GM21528 (cell line): ENCODE measurements around the gene SLC7A10.

Experiments
- ATAC-seq: cut with Tn5 transposase; IDR thresholded peaks from one replicate; pipeline ENCODE4 v1.9.1; 2021; ENCODE audit warnings: mild to moderate bottlenecking, moderate library complexity; ENCODE audit not compliant: unreplicated experiment, low FRiP score

The SLC7A10 gene

DNA sequence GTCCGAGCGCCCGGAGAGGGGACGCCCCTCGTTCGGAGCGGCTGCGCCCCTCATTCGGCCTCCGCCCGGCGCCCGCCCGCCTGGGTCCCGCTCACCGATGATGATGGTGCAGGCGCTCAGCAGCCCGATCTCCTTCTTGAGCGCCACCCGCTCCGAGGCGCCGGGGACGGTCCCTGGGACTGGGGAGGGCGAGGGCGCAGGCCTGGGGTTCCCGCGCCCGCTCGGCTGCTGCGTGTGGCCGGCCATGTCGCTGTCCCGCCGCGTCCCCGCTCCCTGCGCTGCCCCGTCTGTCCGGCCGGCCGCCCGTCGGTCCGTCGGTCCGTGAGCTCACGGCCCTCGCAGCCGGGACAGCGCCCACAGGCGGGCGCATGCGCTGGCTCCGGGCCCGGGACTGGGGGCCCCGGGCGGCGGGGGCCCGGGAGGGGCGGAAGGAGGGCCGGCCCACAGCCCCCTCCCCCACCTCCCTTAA is at the start of gene SLC7A10:
Gene SLC7A10 (minus strand): TSS at position 393 of the 469 bp plus-strand sequence. CDS start 147 bp downstream, at position 246.
- no peak for ATAC-seq

DNA sequence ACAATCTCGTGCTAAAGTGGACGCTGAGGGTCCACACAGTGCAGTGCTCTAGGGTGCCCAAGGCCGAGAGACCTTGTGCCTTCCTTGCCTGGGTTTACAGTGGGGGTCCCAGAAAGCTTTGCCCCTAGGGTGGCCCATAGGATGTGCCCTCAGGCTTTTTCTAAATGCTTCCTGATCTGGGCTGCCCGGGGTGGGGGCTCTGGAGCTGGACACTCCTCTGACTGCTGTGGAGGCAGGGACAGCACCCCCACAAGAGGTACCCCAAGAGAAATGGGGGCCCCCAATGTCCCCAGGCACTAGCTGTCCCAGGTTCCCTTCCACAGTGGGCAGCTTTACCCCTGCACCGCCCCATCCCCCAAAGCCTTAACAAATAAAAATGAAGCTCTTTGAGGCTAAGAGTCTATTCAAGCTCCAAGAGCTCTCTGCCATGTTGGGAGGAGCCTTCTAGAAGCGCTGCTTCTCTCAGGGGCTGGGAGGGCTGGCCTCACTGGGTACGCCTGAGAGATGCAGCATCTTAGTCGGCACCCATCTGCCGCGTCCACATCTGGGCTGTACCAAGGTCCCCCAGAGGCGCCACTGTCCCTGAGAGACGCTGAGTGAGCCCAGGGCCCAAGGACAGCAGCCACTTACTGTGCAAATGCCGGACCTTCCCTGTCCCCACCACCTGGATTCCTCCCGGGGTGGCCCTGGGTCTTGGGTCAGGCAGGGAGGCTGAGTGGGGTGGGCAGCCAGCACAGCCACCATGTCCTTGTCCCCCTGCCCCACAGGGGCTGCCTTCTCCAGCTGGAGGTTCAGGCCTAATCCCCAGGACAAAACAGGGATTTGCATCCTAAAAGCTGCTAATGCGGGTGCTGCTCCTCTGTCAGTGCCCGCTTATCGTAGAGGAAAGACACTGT is 49.3 kb upstream of the SLC7A10 start:
- ATAC-seq: no peak

DNA sequence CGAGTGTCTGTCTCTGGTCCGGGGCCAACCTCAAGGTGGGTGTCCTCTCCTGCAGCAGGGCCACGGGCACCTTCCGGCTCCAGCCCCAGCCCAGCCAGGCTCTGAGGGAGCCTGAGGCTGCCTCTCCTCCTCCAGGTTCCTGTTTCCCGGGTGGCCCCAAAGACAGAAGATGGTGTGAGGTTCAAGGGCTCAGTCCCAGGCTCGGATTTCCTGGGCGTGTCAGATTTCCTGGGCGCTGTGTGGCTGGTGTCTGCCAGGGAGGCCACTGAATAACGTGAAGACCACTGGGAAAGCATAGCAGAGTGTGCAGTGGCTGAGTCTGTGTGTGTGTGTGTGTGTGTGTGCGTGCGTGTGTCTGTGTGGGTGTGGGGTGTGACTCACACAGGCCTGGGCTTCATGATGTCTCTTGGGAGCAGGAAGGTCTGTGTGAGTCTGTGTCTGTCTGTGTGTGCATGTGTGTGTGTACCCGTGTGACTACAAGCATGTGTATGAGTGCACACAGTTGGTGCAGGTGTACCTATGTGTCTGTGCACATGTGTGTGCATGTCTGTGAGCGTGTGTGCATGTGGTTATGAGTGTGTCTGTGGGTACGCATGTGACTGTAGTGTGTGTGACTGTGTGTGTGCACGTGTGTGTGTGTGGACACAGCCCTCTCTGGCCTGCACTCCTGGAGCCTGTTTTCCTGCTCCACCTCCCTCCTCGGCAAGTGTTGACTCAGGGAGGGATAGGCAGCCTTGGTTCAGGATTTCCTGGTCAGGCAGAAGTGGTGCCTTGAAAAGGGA is 48.4 kb upstream of the SLC7A10 start:
- ATAC-seq: no peak

DNA sequence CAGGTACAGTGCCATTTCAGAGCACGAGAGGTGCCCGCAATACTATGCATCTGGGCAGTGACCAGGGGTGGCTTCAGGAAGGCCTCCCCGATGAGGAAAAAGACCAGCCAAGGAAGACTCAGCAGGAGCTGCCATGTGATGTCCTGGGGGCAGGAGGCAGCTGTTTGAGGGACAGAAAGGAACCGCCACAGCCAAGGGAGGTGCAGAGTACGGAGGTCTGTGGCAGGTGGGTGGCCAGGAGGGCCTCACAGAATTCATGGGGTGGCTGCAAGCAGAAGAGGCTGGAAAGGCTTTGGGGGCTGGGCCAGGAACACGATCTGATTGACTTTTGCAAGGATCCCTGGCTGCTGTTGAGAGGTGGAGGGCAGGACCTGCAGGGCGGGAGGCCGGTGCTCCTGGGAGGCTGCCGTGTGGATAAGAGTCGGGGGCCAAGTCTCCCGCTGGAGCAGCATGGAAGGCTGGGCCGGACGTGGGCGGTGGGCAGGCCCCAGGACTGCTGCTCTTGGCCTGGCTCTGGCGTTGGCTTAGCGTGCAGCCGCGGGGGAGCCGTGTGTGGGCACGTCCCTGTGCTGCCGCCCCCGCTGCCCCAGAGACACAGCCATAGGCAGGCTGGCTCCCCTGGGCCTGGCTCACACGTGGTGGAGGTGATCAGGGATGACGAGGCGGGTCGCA is 47.6 kb upstream of the SLC7A10 start:
- ATAC-seq: no peak

DNA sequence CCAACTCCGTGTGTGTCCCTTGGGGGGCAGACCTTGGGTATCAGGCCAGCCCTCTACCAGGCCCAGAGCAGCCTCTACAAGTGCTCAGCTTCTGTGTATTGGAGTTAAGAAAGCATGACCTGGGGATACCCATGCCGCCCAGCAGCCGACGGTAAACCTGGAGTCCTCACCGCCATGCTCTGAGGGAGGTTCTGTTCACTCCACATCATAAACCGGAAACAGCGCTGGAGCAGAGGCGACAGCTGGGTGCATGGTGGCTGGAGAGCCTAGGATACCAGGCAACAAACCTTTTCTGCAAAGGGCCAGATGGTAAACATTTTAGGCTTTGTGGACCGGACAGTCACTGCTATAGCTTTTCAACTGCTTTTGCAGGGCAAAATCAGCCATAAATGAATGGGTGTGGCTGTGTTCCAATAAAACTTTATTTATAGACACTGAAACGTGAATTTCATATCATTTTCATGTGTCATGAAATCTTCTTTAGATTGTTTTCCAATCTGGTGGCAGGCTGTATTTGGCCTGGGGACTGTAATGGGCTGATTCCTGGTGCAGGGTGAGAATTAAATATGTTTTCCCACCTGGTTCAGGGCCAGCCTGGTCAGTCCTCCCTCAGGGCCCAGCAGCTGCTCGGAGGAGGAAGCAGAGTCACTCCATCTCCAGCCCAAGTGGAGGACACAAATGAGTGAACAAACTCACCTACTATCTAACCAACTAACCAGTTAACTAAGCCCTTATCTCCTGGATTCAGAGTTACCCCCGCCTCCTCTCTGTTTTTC is 45.8 kb upstream of the SLC7A10 start:
- no peak for ATAC-seq

DNA sequence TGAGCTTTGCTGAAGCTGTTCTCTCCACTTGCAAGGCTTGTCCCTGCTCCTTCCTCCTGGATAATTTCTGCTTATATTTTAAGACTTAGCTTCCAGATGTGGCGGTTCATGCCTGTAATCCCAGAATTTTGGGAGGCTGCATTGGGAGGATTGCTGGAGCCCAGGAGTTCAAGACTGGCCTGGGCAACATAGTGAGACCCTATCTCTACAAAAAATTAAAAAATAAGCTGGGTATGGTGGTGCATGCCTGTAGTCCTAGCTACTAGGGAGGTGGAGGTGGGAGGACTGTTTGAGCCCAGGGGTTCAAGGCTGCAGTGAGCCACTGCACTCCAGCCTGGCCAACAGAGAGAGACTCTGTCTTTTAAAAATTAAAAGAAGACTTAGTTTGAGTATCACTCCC is 45.1 kb upstream of the SLC7A10 start:
- no peak for ATAC-seq

DNA sequence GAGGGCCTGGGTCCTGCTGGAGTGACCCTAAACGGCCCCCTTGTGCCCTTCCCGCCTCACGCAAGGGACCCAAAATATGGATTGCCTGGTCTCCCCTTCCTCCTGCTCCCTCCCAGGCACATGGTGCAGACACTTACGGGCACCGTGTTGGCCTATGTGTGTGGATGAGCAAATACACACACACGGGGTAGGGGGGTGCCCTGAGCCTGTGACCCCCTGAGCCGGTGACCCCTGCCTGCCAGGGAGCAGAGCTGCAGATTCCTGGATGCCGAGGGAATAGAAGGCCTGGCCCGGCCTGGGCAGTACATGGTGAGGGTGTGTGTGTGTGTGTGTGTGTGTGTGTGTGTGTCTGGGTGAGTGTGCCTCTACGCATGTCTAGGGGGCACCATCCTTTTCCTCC is 43.4 kb upstream of the SLC7A10 start:
- no peak for ATAC-seq

DNA sequence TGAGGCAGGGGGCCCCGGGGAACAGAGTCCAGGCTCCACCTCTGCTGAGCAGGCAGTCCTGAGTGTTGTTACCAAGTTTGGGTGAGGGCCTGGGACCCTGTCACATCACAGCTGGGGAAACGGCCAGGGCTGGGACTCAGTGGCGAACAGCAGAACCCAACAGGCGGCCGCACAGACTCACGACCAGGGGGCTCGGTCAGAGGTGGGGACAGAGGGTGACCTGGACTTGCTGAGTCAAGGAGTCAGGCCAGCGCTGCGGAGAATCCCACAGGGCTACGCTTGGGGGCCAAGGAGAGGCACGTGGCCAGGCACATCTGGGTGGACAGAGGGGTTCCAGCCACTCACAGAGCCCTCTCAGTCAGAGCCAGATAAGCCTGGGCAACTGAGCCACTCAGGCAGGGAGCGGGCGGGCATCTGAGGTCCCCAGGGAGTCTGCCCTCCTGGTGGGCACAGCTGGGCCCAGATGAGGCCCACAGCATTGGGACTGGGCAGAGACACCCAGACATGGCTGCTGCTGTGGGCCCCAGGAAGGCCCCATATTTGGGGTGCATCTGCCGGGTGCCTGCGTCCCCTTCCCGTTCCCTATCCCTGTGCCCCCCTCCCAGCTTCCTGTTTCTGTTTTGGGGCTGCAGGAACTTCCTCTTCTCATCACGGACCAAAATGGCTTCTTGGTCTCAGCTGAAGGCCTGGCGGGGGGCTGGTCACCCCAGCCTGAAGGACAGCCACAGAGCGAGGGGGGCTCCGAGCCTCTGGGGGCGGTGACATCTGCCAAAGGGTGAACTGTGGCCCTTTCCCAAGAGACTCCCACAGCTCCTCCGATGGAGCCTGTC is 42.7 kb upstream of the SLC7A10 start:
- ATAC-seq: no peak

DNA sequence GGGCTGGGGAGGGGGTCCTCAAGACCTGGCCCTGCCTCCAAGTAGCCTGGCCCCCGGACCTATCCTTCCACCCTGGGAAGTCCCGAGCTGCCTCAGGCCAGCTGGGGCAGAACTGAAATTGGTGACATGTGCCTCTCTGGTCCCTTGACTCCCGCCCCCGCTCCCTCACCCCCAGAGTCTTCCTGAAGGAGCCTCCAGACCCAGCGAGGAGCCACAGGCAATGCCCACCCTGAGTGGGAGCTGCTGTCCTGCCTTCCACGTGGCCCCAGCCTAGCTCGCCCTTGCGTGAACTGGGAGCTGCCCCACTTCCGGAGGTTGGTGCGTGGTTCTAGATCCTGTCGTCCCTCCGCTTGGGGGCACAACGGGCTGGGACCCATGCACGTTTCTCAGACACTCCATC is 42.1 kb upstream of the SLC7A10 start:
- ATAC-seq: no peak

DNA sequence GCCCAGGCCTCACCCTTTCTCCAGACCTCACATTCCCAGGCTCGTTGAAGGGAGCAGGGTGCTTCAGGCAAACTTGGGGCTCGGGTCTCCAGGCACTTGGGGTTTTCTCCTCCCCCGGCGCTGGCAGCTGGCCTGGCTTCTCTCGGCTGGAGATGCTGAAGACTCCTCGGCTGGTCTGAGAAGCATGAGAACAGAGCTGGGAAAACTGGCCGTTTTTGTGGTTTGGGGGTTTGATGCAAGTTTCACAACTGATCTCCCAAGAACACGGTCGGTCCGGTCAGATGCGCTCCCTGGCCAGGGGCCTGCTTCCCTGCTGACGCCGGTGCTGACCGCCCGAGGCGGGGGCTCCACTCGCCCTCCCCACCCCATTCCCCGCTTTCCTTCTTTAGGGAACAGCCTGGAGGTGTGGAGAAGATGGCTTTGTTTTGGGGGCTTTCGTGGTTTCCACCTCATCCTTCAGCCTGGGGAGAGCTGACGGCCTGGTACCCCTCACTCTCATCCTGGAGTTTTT is 41.4 kb upstream of the SLC7A10 start:
- ATAC-seq: no peak

DNA sequence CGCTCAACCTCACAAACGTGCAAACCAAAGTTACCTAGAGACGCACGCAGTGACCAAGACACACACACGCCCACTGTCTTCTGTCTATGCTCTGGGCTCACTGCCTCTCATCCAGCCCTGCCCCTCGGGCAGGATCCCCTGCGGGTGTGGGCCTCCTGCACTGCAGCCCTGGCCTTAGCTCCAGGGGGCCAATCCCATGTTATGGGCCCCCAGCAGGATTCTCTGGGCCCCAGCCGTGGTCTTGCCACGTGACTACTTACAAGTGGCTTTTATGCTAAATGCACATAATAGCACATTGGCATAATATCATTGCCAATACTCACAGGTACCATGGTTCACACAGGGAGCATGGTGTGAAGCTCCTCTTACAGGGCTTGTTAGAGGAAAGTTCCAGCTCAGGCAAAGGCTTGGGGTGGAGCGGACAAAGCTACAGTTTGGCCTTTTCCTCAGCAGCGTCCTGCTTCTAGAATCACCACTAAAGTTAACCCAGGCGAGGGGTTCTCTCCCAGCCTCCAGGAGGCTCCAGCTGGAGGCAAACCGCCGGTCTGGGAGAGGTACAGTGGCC is 39.3 kb upstream of the SLC7A10 start:
- ATAC-seq: no peak

DNA sequence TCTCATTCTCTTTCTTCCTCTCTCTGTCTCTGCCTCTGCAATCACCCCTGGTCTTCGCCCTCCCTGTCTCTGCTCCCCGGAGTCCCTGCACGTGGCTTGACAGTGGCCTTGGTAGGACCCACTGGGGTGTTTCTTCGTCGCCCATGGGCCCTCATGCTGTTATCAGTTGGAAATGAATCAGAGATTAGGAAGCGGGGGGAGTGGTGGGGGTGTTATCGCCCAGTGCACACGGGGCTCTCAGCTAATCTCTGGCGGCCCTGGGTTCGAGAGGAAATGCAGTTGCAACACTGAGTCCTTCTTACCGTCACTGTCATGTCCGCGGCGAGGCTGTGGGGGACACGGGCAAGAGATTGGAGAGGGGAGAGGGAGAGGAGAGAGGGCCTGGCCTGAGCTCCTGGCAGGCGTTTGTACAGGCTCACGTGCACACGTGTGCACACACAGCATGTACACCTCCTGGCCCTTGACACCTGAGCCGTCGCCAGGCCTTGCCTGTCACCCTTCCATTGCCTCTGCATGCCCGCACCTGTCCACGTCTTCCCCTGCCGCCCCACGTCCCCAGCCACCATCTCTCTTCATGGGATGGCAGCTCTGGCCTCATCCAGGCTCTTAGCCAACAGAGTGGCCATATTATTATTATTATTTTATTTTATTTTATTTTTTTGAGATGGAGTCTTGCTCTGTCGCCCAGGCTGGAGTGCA is 37.8 kb upstream of the SLC7A10 start:
- no peak for ATAC-seq

DNA sequence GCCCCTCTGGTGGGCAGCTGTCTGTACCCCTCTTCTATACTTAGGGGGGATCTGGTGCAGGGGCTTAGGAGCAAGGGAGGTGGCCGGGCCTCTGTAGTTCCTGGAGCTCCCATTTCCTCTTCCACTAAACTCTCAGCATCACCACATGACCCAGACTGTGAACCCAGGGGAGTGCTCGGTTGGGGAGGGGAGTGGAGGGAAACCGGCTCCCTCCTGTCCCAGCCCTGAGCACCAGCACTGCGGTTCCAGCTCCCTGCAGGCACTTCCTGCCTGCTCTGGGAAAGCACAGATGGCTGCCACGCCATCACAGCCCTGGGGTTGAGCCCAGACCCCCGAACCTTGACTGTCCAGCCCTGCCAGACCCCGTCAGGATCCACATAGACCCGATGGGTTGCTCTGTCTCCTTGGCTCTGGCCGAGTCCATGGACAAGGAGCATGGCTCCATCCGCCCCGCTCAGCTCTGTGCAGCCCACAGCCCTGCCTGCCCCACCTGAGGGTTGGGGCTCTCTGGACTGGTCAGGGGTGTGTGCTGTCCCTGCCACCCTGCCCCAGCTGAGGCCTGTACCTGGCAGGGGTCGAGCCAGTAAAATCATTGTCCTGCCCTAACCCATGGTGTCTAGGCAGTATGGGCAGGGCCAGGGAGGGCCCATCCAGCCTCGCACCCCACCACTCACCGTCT is 36.0 kb upstream of the SLC7A10 start:
- ATAC-seq: no peak

DNA sequence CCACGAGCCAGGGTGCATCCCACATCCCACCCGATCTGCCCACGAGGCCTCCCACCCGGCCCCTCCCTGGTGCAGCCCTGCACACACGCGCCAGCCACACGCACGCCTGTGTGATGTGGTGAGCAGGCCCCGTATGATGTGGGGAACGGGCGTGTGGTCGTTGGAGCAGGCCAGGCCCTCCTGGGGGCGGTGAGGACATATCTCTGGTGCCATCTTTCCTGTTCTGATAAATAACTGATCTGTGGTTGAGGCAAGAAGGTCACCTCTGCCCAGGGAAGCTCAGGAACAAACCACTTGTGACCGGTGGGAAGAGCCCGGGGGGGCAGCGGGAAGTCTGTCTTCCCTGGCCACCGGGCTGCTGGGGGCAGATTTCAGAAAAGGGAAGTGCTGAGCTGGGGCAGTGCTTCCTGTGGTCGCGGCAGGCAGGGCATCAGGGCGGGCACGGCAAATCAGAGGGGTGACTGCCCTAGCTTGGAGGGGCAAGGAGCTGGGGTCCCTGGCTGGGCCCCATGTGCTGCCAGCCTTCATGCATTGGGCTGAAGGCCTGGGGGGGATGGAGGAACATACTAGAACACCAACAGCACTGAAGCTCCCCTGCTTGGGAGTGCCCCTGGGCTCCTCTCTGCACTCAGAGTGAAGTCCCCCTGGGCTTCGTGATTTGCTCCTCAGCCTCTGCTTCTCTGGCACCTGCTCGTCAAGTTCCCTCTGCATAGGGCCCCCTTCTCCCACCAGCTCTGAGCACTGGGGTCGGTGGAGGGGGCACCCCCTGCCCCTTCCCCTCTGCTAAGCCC is 35.2 kb upstream of the SLC7A10 start:
- no peak for ATAC-seq

DNA sequence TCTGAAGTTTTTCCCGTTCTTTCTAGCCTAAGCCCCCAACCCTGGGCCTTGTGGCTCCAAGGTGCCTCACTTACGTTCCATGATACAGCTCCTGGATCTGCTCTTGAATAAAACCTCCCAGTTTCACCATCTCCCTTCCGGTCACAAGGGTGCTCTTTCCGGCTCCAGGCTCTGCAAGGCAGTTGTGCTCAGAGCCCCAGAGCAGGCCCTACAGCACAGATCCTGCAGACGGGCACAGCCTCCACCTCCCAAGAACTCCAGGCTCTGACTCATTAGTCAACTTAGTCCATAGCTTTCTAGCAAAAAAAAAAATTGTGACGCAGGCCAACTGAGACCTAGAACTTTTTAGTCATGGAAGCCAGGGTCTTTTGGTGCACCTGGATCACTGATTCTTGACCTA is 33.9 kb upstream of the SLC7A10 start:
- ATAC-seq: no peak

DNA sequence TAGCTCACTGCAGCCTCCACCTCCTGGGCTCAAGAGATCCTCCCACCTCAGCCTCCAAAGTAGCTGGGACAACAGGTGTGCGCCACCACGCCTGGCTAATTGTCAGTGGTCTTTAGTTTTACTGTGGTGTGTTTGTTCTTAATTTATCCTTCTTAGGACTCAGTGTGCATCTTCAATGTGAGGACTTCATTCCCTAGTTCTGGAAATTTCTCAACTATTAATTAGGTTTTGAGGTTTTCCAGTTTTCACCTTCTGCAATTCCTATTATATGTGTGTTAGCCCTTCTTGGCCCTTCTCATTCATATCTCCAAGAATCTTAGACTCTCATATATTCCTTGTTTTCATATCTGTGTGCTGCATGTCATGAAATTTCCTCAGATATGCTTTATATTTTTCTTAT is 32.2 kb upstream of the SLC7A10 start:
- ATAC-seq: no peak

DNA sequence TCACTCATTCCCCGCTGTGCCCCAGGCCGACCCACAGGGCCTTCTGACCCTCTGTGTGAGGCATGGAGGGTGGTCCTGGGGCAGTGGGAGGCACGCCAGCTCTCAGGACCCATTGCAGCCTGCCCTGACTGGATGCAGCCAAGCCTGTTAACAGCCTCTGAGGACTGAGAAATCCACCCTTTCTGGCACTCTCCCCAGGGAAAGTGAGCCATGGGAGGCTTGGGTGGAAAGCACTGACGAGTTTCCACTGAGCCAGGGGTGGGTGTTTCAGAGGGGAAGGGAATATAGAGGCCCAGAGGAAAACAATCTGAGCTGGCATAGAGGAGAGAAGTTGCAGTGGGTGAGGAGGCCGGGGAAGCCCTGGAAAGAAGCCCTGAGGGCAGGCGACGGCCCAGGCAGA is 30.6 kb upstream of the SLC7A10 start:
- no peak for ATAC-seq
